KMS-11 (cell line): ENCODE measurements around the gene EPHX1.
A peak's percentile ranks its signal among the peaks of the same experiment; 100 is the strongest.
"Not testable (repeated sequence)": the region's sequence is repeated elsewhere in the genome, so short reads cannot be mapped to it uniquely, and the experiment has no call there.

Source experiments
- H2AFZ ChIP-seq: fragments of 200-600 bp; sonication (generic); 2 replicates; pipeline ENCODE4 v1.6.1; 2016; ENCODE audit warnings: antibody characterized with exemption, mixed run types, low read depth
- H3K27ac ChIP-seq: fragments of 200-600 bp; sonication (generic); 2 replicates; pipeline ENCODE4 v1.6.1; 2016; ENCODE audit warnings: mild to moderate bottlenecking, mixed run types
- H3K27me3 ChIP-seq: fragments of 200-600 bp; sonication (generic); 2 replicates; pipeline ENCODE4 v1.6.1; 2017; ENCODE audit warnings: mild to moderate bottlenecking, low read depth, mixed run types, moderate library complexity; ENCODE audit not compliant: insufficient read depth
- H3K36me3 ChIP-seq: fragments of 200-600 bp; sonication (generic); 2 replicates; pipeline ENCODE4 v1.6.1; 2017; ENCODE audit warnings: mild to moderate bottlenecking, mixed run types; ENCODE audit not compliant: insufficient read depth
- H3K4me1 ChIP-seq: fragments of 200-600 bp; sonication (generic); 2 replicates; pipeline ENCODE4 v1.6.1; 2016; ENCODE audit warnings: mild to moderate bottlenecking, low read depth, mixed run types; ENCODE audit not compliant: poor library complexity, severe bottlenecking
- H3K4me2 ChIP-seq: fragments of 200-600 bp; sonication (generic); 2 replicates; pipeline ENCODE4 v1.7.0; 2016; ENCODE audit warnings: mild to moderate bottlenecking, mixed run types
- H3K4me3 ChIP-seq: fragments of 200-600 bp; sonication (generic); IDR thresholded peaks from 2 replicates; pipeline ENCODE4 v1.6.1; 2017; ENCODE audit warnings: low read depth, low read length, mixed read lengths; ENCODE audit not compliant: insufficient read depth
- H3K79me2 ChIP-seq: fragments of 200-600 bp; sonication (generic); 2 replicates; pipeline ENCODE4 v1.6.1; 2016; ENCODE audit warnings: low read depth, mixed run types; ENCODE audit not compliant: insufficient read depth
- H3K9ac ChIP-seq: fragments of 200-600 bp; sonication (generic); 2 replicates; pipeline ENCODE4 v1.6.1; 2016; ENCODE audit warnings: mild to moderate bottlenecking, mixed run types
- H4K20me1 ChIP-seq: fragments of 200-600 bp; sonication (generic); 2 replicates; pipeline ENCODE4 v1.6.1; 2016; ENCODE audit warnings: mild to moderate bottlenecking, mixed run types; ENCODE audit not compliant: insufficient read depth
- CTCF ChIP-seq: fragments of 200-600 bp; sonication (generic); conservative IDR thresholded peaks from 2 replicates; pipeline ENCODE4 v1.6.1; 2017; ENCODE audit warnings: low read depth, mild to moderate bottlenecking, antibody characterized with exemption, low read length, moderate library complexity, mixed read lengths

Gene EPHX1

GRCh38 chr1:225780134-225780533 is 29.8 kb upstream of the EPHX1 start:
- Histone ChIP-seq H3K4me3 (no peak overlapping the region), H3K36me3 (peaks cover 6% of the 10 kb centered on the region; the same call in 1 of the 2 replicates), H3K27ac (no peak overlapping the region), H2AFZ (no peak overlapping the region), H3K4me2 (peak overlapping the region; percentile 94; the same call in 1 of the 2 replicates), H3K9ac (no peak overlapping the region), H4K20me1 (no peaks in the 10 kb centered on the region; the same call in 1 of the 2 replicates), H3K4me1 (peaks cover 33% of the 10 kb centered on the region), H3K27me3 (no peaks in the 10 kb centered on the region), H3K79me2 (peaks cover 63% of the 10 kb centered on the region)
- no peak for TF ChIP-seq CTCF

- peaks cover 63% of the 10 kb centered on the region for H3K79me2 ChIP-seq
- H3K27me3 ChIP-seq: no peaks in the 10 kb centered on the region
- H3K4me3 ChIP-seq: no peak overlapping the region
- H3K4me1 ChIP-seq: peaks cover 33% of the 10 kb centered on the region
- no peak for TF ChIP-seq CTCF
- no peak overlapping the region for H2AFZ ChIP-seq
- no peaks in the 10 kb centered on the region; the same call in 1 of the 2 replicates for H4K20me1 ChIP-seq
- peaks cover 6% of the 10 kb centered on the region; the same call in 1 of the 2 replicates for H3K36me3 ChIP-seq
- H3K4me2 ChIP-seq: no peak overlapping the region
- H3K27ac ChIP-seq: no peak overlapping the region
- H3K9ac ChIP-seq: no peak overlapping the region
Measured at GRCh38 chr1:225780630-225781029, 29.3 kb upstream of the EPHX1 start.

- H3K27ac ChIP-seq, H2AFZ ChIP-seq, H3K27me3 ChIP-seq, H3K9ac ChIP-seq, H3K79me2 ChIP-seq, H3K4me2 ChIP-seq, H4K20me1 ChIP-seq, H3K4me1 ChIP-seq, H3K4me3 ChIP-seq: not testable (repeated sequence)
- peaks cover 24% of the 10 kb centered on the region; the same call in 1 of the 2 replicates for H3K36me3 ChIP-seq
Measured at GRCh38 chr1:225789142-225789541, 20.8 kb upstream of the EPHX1 start.

- Histone ChIP-seq H2AFZ (no peak overlapping the region), H3K27me3 (no peaks in the 10 kb centered on the region), H3K27ac (no peak overlapping the region), H3K4me2 (no peak overlapping the region), H3K4me1 (no peaks in the 10 kb centered on the region), H3K4me3 (no peak overlapping the region), H3K79me2 (no peaks in the 10 kb centered on the region), H3K36me3 (peaks cover 8% of the 10 kb centered on the region; the same call in 1 of the 2 replicates), H3K9ac (no peak overlapping the region), H4K20me1 (no peaks in the 10 kb centered on the region; the same call in 1 of the 2 replicates)
- no peak for TF ChIP-seq CTCF
Measured at GRCh38 chr1:225794954-225795353, 15.0 kb upstream of the EPHX1 start.

- H3K27me3 ChIP-seq, H3K36me3 ChIP-seq, H3K9ac ChIP-seq, H4K20me1 ChIP-seq, H3K4me1 ChIP-seq, H3K4me3 ChIP-seq, H3K79me2 ChIP-seq, H3K4me2 ChIP-seq, H3K27ac ChIP-seq, H2AFZ ChIP-seq: not testable (repeated sequence)
Measured at GRCh38 chr1:225796097-225796496, 13.8 kb upstream of the EPHX1 start.

- not testable (repeated sequence) for H3K36me3 ChIP-seq, H3K9ac ChIP-seq, H3K4me1 ChIP-seq, H3K79me2 ChIP-seq, H4K20me1 ChIP-seq, H2AFZ ChIP-seq, H3K4me2 ChIP-seq, H3K4me3 ChIP-seq, H3K27ac ChIP-seq, H3K27me3 ChIP-seq
Measured at GRCh38 chr1:225801146-225801545, 8.8 kb upstream of the EPHX1 start.
